Erythroblast (primary cell): ENCODE measurements around the gene KIRREL3.

Experiments used
- GATA1 ChIP-seq: IDR thresholded peaks from 2 replicates; pipeline ENCODE4 v1.6.1; 2011; ENCODE audit warnings: low read depth, mild to moderate bottlenecking, control low read depth, low read length, moderate library complexity
- POLR2A ChIP-seq: IDR thresholded peaks from 2 replicates; pipeline ENCODE4 v1.6.1; 2011; ENCODE audit warnings: mild to moderate bottlenecking, low read length

DNA sequence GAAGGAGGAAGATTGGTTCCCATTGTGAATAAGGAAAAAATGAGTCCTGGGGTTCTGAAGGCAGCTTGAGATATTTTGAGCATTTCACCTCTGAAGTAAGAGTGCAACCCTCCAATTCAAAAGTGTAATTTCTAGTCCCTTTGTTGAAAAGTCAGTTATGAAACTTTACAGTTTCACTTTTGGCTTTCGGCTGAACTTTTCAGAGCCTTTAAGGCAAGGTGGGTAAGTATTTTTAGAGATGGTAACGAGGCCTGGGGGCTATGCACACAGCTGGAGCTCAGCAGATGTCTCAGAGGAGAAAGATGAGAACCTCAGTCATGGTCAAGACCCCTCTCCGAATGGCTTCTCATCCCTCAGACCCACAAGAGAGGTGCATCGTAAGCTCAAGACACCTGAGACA is 267.6 kb downstream of the KIRREL3 start:
- TF ChIP-seq POLR2A: no peak
- no peak for TF ChIP-seq GATA1
